ENCODE measurements around the gene CHEK2. TPM values are rescaled to one million over a fixed set of nuclear protein-coding genes. Genes with fewer than 3 reads are reported as not detected.

The CHEK2 gene
- total and polyA plus RNA-seq, 2 experiments from 2014 or later: 86.0 to 121 TPM

DNA sequence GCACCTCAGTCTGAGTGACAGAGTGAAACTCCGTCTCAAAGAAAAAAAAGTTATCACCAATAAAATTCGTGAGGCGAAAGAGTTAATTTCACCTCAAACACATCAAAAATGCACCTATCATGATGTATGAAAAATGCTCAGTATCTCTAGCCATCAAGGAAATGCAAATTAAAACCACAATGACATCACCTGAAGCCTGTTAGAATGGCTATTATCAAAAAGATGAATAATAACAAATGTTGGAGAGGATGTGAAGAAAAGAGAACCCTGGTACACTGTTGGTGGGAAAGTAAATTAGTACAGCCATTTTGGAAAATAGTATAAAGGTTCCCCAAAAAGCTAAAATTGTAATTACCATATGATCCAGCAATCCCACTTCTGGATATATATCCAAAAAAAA lies 23.6 kb downstream of the CHEK2 start:
- Histone ChIP-seq H3K79me2 (replicated peaks; ENCODE audit: insufficient read depth) (no peaks in the 10 kb centered on the region), H3K4me1 (ENCODE audit: insufficient read depth) (no peaks in the 10 kb centered on the region), H3K9me2 (ENCODE audit: insufficient read depth) (no peaks in the 10 kb centered on the region), H3K36me3 (ENCODE audit: insufficient read depth) (peaks cover 17% of the 10 kb centered on the region; the same call in 1 of the 2 replicates), H3K4me3 (no peak overlapping the region), H3F3A (replicated peaks; ENCODE audit: low read depth) (0 out of 2 replicates have a peak, but pooled peaks cover 4% of the 10 kb centered on the region), H3K27me3 (ENCODE audit: insufficient read depth) (no peaks in the 10 kb centered on the region), H3K4me2 (no peak overlapping the region), H2AFZ (no peak overlapping the region), H3K27ac (ENCODE audit: low read depth) (no peak overlapping the region; the same call in 1 of the 2 replicates), H4K20me1 (replicated peaks; ENCODE audit: insufficient read depth) (peaks cover 3% of the 10 kb centered on the region; the same call in 1 of the 2 replicates)
- Mint-ChIP-seq H3K4me1 (no peaks in the 10 kb centered on the region), H3K4me3 (no peak overlapping the region), H3K9me3 (no peaks in the 10 kb centered on the region), H3K36me3 (ENCODE audit: low read depth) (peaks cover 53% of the 10 kb centered on the region), H3K27me3 (ENCODE audit: insufficient read depth, low read depth, poor library complexity) (no peaks in the 10 kb centered on the region), H3K27ac (no peak overlapping the region)
- DNase-seq (ENCODE audit: low spot score): no peak
- ATAC-seq: no peak
- TF ChIP-seq EZH2phosphoT487 (IDR thresholded peaks at IDR 0.05; ENCODE audit: unreplicated experiment) (no peak), NANOG (IDR thresholded peaks at IDR 0.05; ENCODE audit: borderline replicate concordance) (no peak), POLR2AphosphoS5 (IDR thresholded peaks at IDR 0.05; ENCODE audit: low read depth) (no peak), STAT1 (IDR thresholded peaks at IDR 0.05; ENCODE audit: unreplicated experiment) (no peak), ZNF331 (CRISPR knock-in tag; IDR thresholded peaks at IDR 0.05; ENCODE audit: low read depth) (no peak), CTCF (conservative IDR thresholded peaks at IDR 0.05; ENCODE audit: low read depth in 2 of 2) (no peak), EZH2 (IDR thresholded peaks at IDR 0.05; ENCODE audit: low read depth, unreplicated experiment) (no peak), CREB1 (CRISPR knock-in tag; IDR thresholded peaks at IDR 0.05; ENCODE audit: low read depth) (no peak), ZNF462 (CRISPR knock-in tag; IDR thresholded peaks at IDR 0.05) (no peak), ETS1 (IDR thresholded peaks at IDR 0.05) (no peak), JUNB (IDR thresholded peaks at IDR 0.05; ENCODE audit: unreplicated experiment) (no peak), ZNF114 (CRISPR knock-in tag; IDR thresholded peaks at IDR 0.05) (no peak)
- TF ChIP-seq, protein P1, sequence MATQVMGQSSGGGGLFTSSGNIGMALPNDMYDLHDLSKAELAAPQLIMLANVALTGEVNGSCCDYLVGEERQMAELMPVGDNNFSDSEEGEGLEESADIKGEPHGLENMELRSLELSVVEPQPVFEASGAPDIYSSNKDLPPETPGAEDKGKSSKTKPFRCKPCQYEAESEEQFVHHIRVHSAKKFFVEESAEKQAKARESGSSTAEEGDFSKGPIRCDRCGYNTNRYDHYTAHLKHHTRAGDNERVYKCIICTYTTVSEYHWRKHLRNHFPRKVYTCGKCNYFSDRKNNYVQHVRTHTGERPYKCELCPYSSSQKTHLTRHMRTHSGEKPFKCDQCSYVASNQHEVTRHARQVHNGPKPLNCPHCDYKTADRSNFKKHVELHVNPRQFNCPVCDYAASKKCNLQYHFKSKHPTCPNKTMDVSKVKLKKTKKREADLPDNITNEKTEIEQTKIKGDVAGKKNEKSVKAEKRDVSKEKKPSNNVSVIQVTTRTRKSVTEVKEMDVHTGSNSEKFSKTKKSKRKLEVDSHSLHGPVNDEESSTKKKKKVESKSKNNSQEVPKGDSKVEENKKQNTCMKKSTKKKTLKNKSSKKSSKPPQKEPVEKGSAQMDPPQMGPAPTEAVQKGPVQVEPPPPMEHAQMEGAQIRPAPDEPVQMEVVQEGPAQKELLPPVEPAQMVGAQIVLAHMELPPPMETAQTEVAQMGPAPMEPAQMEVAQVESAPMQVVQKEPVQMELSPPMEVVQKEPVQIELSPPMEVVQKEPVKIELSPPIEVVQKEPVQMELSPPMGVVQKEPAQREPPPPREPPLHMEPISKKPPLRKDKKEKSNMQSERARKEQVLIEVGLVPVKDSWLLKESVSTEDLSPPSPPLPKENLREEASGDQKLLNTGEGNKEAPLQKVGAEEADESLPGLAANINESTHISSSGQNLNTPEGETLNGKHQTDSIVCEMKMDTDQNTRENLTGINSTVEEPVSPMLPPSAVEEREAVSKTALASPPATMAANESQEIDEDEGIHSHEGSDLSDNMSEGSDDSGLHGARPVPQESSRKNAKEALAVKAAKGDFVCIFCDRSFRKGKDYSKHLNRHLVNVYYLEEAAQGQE (IDR thresholded peaks at IDR 0.05; ENCODE audit: unreplicated experiment): no peak
